ENCODE results near the gene AP1B1.

AP1B1 gene

DNA sequence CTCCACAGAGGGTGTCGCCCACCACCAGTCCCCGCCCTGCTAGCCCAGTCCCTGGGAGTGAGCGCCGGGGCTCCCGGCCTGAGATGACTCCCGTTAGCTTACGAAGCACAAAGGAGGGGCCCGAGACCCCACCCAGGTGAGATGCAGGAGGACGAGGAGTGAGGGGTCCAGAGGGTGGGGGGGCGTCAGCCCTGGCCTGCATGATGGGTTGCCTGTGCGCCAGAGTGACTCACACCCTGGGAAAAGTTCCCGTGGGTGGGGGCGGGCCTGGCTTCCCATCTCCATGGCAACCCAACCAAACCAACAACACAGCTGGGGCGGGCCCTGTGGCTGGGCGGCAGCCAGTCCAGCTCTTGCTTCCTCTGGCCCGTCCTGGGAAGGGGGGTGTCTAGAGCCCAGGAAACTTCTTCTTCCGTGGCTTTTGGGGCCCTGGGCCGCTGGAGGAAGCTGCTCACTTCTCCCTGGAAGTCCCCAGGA lies 77.5 kb downstream of the AP1B1 start:
- Mint-ChIP-seq H3K27me3 (peaks cover 37% of the 10 kb centered on the region), H3K4me1 (ENCODE audit: low read depth) (peaks cover 44% of the 10 kb centered on the region), H3K9me3 (no peaks in the 10 kb centered on the region), H3K4me3 (no peak overlapping the region), H3K27ac (no peak overlapping the region), H3K36me3 (ENCODE audit: low read depth) (no peaks in the 10 kb centered on the region)

GRCh38 chr22:29310065-29310862 lies 78.1 kb downstream of the AP1B1 start:
- no peaks in the 10 kb centered on the region for H3K36me3 Mint-ChIP-seq (ENCODE audit: low read depth)
- H3K4me1 Mint-ChIP-seq (ENCODE audit: low read depth): peaks cover 46% of the 10 kb centered on the region
- H3K9me3 Mint-ChIP-seq: no peaks in the 10 kb centered on the region
- H3K27ac Mint-ChIP-seq: no peak overlapping the region
- H3K4me3 Mint-ChIP-seq: no peak overlapping the region
- H3K27me3 Mint-ChIP-seq: peaks cover 42% of the 10 kb centered on the region

GRCh38 chr22:29309332-29310064 lies 78.9 kb downstream of the AP1B1 start:
- Mint-ChIP-seq H3K4me3 (no peak overlapping the region), H3K9me3 (no peaks in the 10 kb centered on the region), H3K27ac (no peak overlapping the region), H3K27me3 (peaks cover 45% of the 10 kb centered on the region), H3K36me3 (ENCODE audit: low read depth) (no peaks in the 10 kb centered on the region), H3K4me1 (ENCODE audit: low read depth) (peaks cover 43% of the 10 kb centered on the region)

DNA sequence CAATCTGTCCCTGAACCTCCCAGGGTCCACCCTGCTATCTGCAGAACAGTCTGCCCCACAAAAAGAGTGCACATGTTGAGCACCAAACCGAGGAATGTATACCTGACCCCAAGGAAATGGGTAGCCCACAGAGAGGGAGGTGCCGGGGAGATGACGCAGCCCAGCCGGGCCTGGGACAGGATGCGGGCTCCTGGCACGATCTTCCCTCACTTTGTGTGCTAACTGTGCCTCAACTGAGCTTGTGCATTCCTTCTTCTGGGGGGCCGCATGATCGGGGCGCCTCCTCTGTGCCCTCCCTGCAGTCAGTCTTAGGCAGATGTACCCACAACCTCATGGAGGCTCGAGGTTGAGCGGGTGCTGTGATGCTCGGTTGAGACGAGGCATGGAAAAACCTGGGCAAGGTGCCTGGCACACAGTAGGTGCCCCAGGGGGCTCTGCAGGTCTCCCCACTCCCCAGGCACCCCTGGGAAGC lies 79.5 kb downstream of the AP1B1 start:
- no peaks in the 10 kb centered on the region for H3K9me3 Mint-ChIP-seq
- no peak overlapping the region for H3K27ac Mint-ChIP-seq
- H3K4me3 Mint-ChIP-seq: no peak overlapping the region
- peaks cover 36% of the 10 kb centered on the region for H3K4me1 Mint-ChIP-seq (ENCODE audit: low read depth)
- H3K27me3 Mint-ChIP-seq: peaks cover 40% of the 10 kb centered on the region
- H3K36me3 Mint-ChIP-seq (ENCODE audit: low read depth): no peaks in the 10 kb centered on the region

DNA sequence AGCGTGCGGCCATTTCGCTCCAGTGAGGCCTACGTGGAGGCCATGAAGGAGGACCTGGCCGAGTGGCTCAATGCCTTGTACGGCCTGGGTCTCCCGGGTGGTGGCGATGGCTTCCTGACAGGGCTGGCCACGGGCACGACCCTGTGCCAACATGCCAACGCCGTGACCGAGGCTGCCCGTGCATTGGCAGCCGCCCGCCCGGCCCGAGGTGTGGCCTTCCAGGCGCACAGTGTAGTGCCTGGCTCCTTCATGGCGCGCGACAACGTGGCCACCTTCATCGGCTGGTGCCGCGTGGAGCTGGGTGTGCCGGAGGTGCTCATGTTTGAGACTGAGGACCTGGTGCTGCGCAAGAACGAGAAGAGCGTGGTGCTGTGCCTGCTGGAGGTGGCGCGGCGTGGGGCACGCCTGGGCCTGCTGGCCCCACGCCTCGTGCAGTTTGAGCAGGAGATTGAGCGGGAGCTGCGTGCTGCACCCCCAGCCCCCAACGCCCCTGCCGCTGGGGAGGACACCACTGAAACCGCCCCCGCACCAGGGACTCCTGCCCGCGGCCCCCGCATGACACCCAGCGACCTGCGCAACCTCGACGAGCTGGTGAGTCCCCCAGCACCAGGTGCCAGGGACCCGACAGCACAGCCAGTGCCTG lies 80.1 kb downstream of the AP1B1 start:
- H3K27me3 Mint-ChIP-seq: peaks cover 35% of the 10 kb centered on the region
- H3K27ac Mint-ChIP-seq: no peak overlapping the region
- no peaks in the 10 kb centered on the region for H3K36me3 Mint-ChIP-seq (ENCODE audit: low read depth)
- no peak overlapping the region for H3K4me3 Mint-ChIP-seq
- H3K4me1 Mint-ChIP-seq (ENCODE audit: low read depth): peaks cover 31% of the 10 kb centered on the region
- no peaks in the 10 kb centered on the region for H3K9me3 Mint-ChIP-seq

- Mint-ChIP-seq H3K36me3 (ENCODE audit: low read depth) (no peaks in the 10 kb centered on the region), H3K27me3 (peaks cover 29% of the 10 kb centered on the region), H3K27ac (no peak overlapping the region)
Measured at GRCh38 chr22:29307596-29308147, 80.7 kb downstream of the AP1B1 start.

GRCh38 chr22:29306835-29307595 lies 81.4 kb downstream of the AP1B1 start:
- peaks cover 23% of the 10 kb centered on the region for H3K4me1 Mint-ChIP-seq (ENCODE audit: low read depth)
- H3K27ac Mint-ChIP-seq: no peak overlapping the region
- H3K36me3 Mint-ChIP-seq (ENCODE audit: low read depth): no peaks in the 10 kb centered on the region
- H3K4me3 Mint-ChIP-seq: peak overlapping the region; percentile 76
- peaks cover 22% of the 10 kb centered on the region for H3K27me3 Mint-ChIP-seq
- H3K9me3 Mint-ChIP-seq: no peaks in the 10 kb centered on the region

More at GRCh38 chr22:29307596-29308147, 80.7 kb downstream of the AP1B1 start:
- Mint-ChIP-seq H3K9me3 (no peaks in the 10 kb centered on the region), H3K4me3 (peak overlapping the region; percentile 76), H3K4me1 (ENCODE audit: low read depth) (peaks cover 25% of the 10 kb centered on the region)

- Mint-ChIP-seq H3K27ac (no peak within 1 kb of the TSS), H3K4me1 (ENCODE audit: low read depth) (peaks cover 23% of the 10 kb centered on the region), H3K27me3 (peaks cover 20% of the 10 kb centered on the region), H3K36me3 (ENCODE audit: low read depth) (no peaks in the 10 kb centered on the region), H3K4me3 (peak within 1 kb of the TSS; percentile 76), H3K9me3 (no peaks in the 10 kb centered on the region)
Measured at GRCh38 chr22:29306175-29306834, 82.1 kb downstream of the AP1B1 start, which contains the start of gene GAS2L1. Gene GAS2L1 (plus strand): TSS chr22:29306650. CDS start chr22:29308106, 1,456 bp downstream.

- no peaks in the 10 kb centered on the region for H3K9me3 Mint-ChIP-seq
- H3K4me1 Mint-ChIP-seq (ENCODE audit: low read depth): peaks cover 18% of the 10 kb centered on the region
- H3K27me3 Mint-ChIP-seq: peaks cover 20% of the 10 kb centered on the region
- peaks cover 5% of the 10 kb centered on the region for H3K36me3 Mint-ChIP-seq (ENCODE audit: low read depth)
- no peak overlapping the region for H3K27ac Mint-ChIP-seq
- H3K4me3 Mint-ChIP-seq: peak overlapping the region; percentile 66
Measured at GRCh38 chr22:29305836-29306174, 82.6 kb downstream of the AP1B1 start.

- Mint-ChIP-seq H3K9me3 (no peaks in the 10 kb centered on the region), H3K27me3 (peaks cover 20% of the 10 kb centered on the region), H3K4me1 (ENCODE audit: low read depth) (peaks cover 11% of the 10 kb centered on the region), H3K4me3 (no peak overlapping the region), H3K36me3 (ENCODE audit: low read depth) (peaks cover 34% of the 10 kb centered on the region), H3K27ac (no peak overlapping the region)
Measured at GRCh38 chr22:29302681-29303465, 85.5 kb downstream of the AP1B1 start.

- H3K9me3 Mint-ChIP-seq: no peaks in the 10 kb centered on the region
- peaks cover 39% of the 10 kb centered on the region for H3K36me3 Mint-ChIP-seq (ENCODE audit: low read depth)
- peaks cover 16% of the 10 kb centered on the region for H3K27me3 Mint-ChIP-seq
- H3K4me1 Mint-ChIP-seq (ENCODE audit: low read depth): peaks cover 9% of the 10 kb centered on the region
- H3K27ac Mint-ChIP-seq: no peak overlapping the region
- H3K4me3 Mint-ChIP-seq: no peak overlapping the region
Measured at GRCh38 chr22:29302402-29302680, 86.0 kb downstream of the AP1B1 start.

DNA sequence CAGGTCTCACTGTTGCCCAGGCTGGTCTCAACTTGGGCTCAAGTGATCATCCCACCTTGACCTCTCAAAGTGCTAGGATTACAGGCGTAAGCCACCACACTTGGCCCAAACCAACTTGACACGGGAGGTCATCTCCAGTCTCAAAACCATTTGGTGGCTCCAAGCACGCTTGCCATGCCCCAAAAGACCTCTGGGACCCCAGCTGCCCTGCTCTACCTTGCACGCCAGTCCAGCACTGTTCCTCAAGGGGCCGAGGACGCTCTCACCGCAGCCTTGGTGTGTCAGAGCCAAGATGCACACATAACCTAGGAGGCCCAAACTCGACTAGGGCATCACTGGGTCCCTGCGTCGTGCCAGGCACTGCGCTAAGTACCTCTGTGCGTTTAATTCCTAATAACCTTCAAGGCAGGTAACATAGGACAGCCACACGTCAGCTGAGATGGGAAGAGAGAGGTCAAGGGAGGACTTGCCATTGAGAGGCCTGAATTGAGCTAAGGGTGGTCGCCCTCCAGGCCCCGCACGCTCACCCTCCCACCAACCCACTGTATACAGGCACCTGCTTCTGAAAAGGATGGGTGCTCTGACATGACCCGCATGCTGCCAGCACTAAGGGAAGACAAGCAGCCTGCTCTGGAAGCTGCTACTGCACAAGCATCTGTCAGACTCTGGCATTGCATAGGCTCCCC lies 86.5 kb downstream of the AP1B1 start:
- no peak overlapping the region for H3K27ac Mint-ChIP-seq
- peaks cover 8% of the 10 kb centered on the region for H3K4me1 Mint-ChIP-seq (ENCODE audit: low read depth)
- H3K9me3 Mint-ChIP-seq: no peaks in the 10 kb centered on the region
- H3K4me3 Mint-ChIP-seq: no peak overlapping the region
- H3K36me3 Mint-ChIP-seq (ENCODE audit: low read depth): peaks cover 44% of the 10 kb centered on the region
- H3K27me3 Mint-ChIP-seq: peaks cover 15% of the 10 kb centered on the region
